GM12892 (cell line): ENCODE measurements around the gene FBXL17.

Source experiments
- POLR2A ChIP-seq: IDR thresholded peaks from 2 replicates; pipeline ENCODE4 v1.6.1; 2011; ENCODE audit warnings: low read depth, low read length, control low read depth
- POLR2AphosphoS5 ChIP-seq: IDR thresholded peaks from 2 replicates; pipeline ENCODE4 v1.6.1; 2011; ENCODE audit warnings: low read depth, low read length, control low read depth
- TAF1 ChIP-seq: IDR thresholded peaks from 2 replicates; pipeline ENCODE4 v1.6.1; 2011; ENCODE audit warnings: low read depth, mild to moderate bottlenecking, control low read depth, low read length, borderline replicate concordance

DNA sequence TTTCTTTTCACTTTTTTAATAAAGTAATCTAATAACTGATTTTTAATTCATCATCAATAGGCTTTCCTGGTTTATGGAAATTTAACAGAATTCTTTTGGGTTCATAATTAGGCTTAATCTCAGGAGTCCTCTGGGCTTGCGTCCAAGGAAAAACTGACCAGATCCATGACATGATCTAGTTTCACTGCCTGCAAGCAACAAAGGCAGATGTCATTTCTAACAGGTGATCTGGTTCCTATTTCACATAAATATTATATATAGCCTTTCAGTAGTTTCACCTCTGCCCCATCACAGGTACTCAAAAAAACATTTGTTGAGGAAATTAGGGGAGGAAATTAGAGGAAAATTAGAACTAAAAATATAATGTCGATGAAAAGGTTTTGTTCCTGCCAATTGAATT lies 126.4 kb downstream of the FBXL17 start:
- TF ChIP-seq POLR2A: no peak
- TF ChIP-seq TAF1: no peak
- no peak for TF ChIP-seq POLR2AphosphoS5
